ENCODE data around the gene PLPP2.
"Not testable (repeated sequence)": the region's sequence is repeated elsewhere in the genome, so short reads cannot be mapped to it uniquely, and the experiment has no call there.

Gene PLPP2

GRCh38 chr19:270766-271318 lies 20.4 kb downstream of the PLPP2 start:
- not testable (repeated sequence) for H2BK12ac ChIP-seq (ENCODE audit: low read length); H3K18ac ChIP-seq (ENCODE audit: low read length); H3K4me2 ChIP-seq (ENCODE audit: low read length); H3K79me1 ChIP-seq (ENCODE audit: low read length); H3K4me1 ChIP-seq (ENCODE audit: control insufficient read depth in 1 of 2, insufficient read depth in 2 of 2, low read length in 2 of 2); H3K14ac ChIP-seq (ENCODE audit: low read length); H2BK120ac ChIP-seq (ENCODE audit: insufficient read depth, low read length, poor library complexity); DNase-seq; H3K4ac ChIP-seq (ENCODE audit: low read depth, low read length); H3K27me3 ChIP-seq (ENCODE audit: insufficient read depth, low read length); H2AK5ac ChIP-seq (ENCODE audit: low read length); H4K12ac ChIP-seq (ENCODE audit: low read depth, low read length); H2BK5ac ChIP-seq (ENCODE audit: low read depth, low read length, poor library complexity); H3K36me3 ChIP-seq (ENCODE audit: control insufficient read depth in 1 of 2, insufficient read depth in 2 of 2, low read length in 2 of 2); H3K79me2 ChIP-seq (ENCODE audit: control insufficient read depth, insufficient read depth, low read length, poor library complexity); H3K9me3 ChIP-seq (ENCODE audit: insufficient read depth, low read depth, low read length); H3K9ac ChIP-seq (ENCODE audit: low read length); H4K91ac ChIP-seq (ENCODE audit: low read depth, low read length); H4K8ac ChIP-seq (ENCODE audit: low read depth, low read length); H3K27ac ChIP-seq (ENCODE audit: low read depth, low read length); H3K4me3 ChIP-seq (ENCODE audit: low read depth, low read length); H3K23ac ChIP-seq (ENCODE audit: low read length); H2AFZ ChIP-seq (ENCODE audit: insufficient read depth, low read length, poor library complexity)
- WGBS (ENCODE audit: extremely low coverage, insufficient coverage, insufficient read length), result no CpG with 5 or more reads among the region's 12 CpGs

- Histone ChIP-seq H2AFZ (ENCODE audit: insufficient read depth, low read length, poor library complexity) (no peak overlapping the region), H3K36me3 (ENCODE audit: control insufficient read depth in 1 of 2, insufficient read depth in 2 of 2, low read length in 2 of 2) (no peaks in the 10 kb centered on the region), H2BK12ac (ENCODE audit: low read length) (no peak overlapping the region), H4K12ac (ENCODE audit: low read depth, low read length) (no peak overlapping the region), H3K4me3 (ENCODE audit: low read depth, low read length) (no peak overlapping the region), H3K9me3 (ENCODE audit: insufficient read depth, low read depth, low read length) (no peaks in the 10 kb centered on the region), H3K9ac (ENCODE audit: low read length) (no peak overlapping the region), H3K27me3 (ENCODE audit: insufficient read depth, low read length) (no peaks in the 10 kb centered on the region), H3K18ac (ENCODE audit: low read length) (no peak overlapping the region), H3K14ac (ENCODE audit: low read length) (no peak overlapping the region), H2BK5ac (ENCODE audit: low read depth, low read length, poor library complexity) (no peak overlapping the region), H4K91ac (ENCODE audit: low read depth, low read length) (no peak overlapping the region), H2AK5ac (ENCODE audit: low read length) (no peak overlapping the region), H3K79me1 (ENCODE audit: low read length) (no peaks in the 10 kb centered on the region), H3K23ac (ENCODE audit: low read length) (no peak overlapping the region), H3K27ac (ENCODE audit: low read depth, low read length) (no peak overlapping the region), H3K79me2 (ENCODE audit: control insufficient read depth, insufficient read depth, low read length, poor library complexity) (no peaks in the 10 kb centered on the region), H2BK120ac (ENCODE audit: insufficient read depth, low read length, poor library complexity) (no peak overlapping the region), H3K4me2 (ENCODE audit: low read length) (no peak overlapping the region), H3K4ac (ENCODE audit: low read depth, low read length) (no peak overlapping the region), H3K4me1 (ENCODE audit: control insufficient read depth in 1 of 2, insufficient read depth in 2 of 2, low read length in 2 of 2) (no peaks in the 10 kb centered on the region), H4K8ac (ENCODE audit: low read depth, low read length) (no peak overlapping the region)
- DNase-seq, result no peak
Measured at GRCh38 chr19:269241-269640, 22.0 kb downstream of the PLPP2 start.

GRCh38 chr19:262125-262524 lies 29.1 kb downstream of the PLPP2 start:
- Histone ChIP-seq H2BK12ac (ENCODE audit: low read length) (no peak overlapping the region), H2BK120ac (ENCODE audit: insufficient read depth, low read length, poor library complexity) (no peak overlapping the region), H3K4ac (ENCODE audit: low read depth, low read length) (no peak overlapping the region), H3K4me2 (ENCODE audit: low read length) (no peak overlapping the region), H3K36me3 (ENCODE audit: control insufficient read depth in 1 of 2, insufficient read depth in 2 of 2, low read length in 2 of 2) (no peaks in the 10 kb centered on the region), H3K9me3 (ENCODE audit: insufficient read depth, low read depth, low read length) (no peaks in the 10 kb centered on the region), H2BK5ac (ENCODE audit: low read depth, low read length, poor library complexity) (no peak overlapping the region), H3K27me3 (ENCODE audit: insufficient read depth, low read length) (no peaks in the 10 kb centered on the region), H3K79me2 (ENCODE audit: control insufficient read depth, insufficient read depth, low read length, poor library complexity) (no peaks in the 10 kb centered on the region), H2AK5ac (ENCODE audit: low read length) (no peak overlapping the region), H3K9ac (ENCODE audit: low read length) (no peak overlapping the region), H3K27ac (ENCODE audit: low read depth, low read length) (no peak overlapping the region), H3K4me1 (ENCODE audit: control insufficient read depth in 1 of 2, insufficient read depth in 2 of 2, low read length in 2 of 2) (no peaks in the 10 kb centered on the region), H4K12ac (ENCODE audit: low read depth, low read length) (no peak overlapping the region), H3K4me3 (ENCODE audit: low read depth, low read length) (no peak overlapping the region), H4K8ac (ENCODE audit: low read depth, low read length) (no peak overlapping the region), H2AFZ (ENCODE audit: insufficient read depth, low read length, poor library complexity) (no peak overlapping the region), H3K79me1 (ENCODE audit: low read length) (no peaks in the 10 kb centered on the region), H3K23ac (ENCODE audit: low read length) (no peak overlapping the region), H3K18ac (ENCODE audit: low read length) (no peak overlapping the region), H3K14ac (ENCODE audit: low read length) (no peak overlapping the region), H4K91ac (ENCODE audit: low read depth, low read length) (no peak overlapping the region)
- no peak for DNase-seq
- no CpG with 5 or more reads among the region's 1 CpG for WGBS (ENCODE audit: extremely low coverage, insufficient coverage, insufficient read length)

GRCh38 chr19:256804-257203 lies 34.4 kb downstream of the PLPP2 start:
- not testable (repeated sequence) for H3K4me2 ChIP-seq (ENCODE audit: low read length); H4K12ac ChIP-seq (ENCODE audit: low read depth, low read length); H3K4me1 ChIP-seq (ENCODE audit: control insufficient read depth in 1 of 2, insufficient read depth in 2 of 2, low read length in 2 of 2); H3K9ac ChIP-seq (ENCODE audit: low read length); H4K8ac ChIP-seq (ENCODE audit: low read depth, low read length); H3K79me1 ChIP-seq (ENCODE audit: low read length); H2AK5ac ChIP-seq (ENCODE audit: low read length); H3K14ac ChIP-seq (ENCODE audit: low read length); H3K36me3 ChIP-seq (ENCODE audit: control insufficient read depth in 1 of 2, insufficient read depth in 2 of 2, low read length in 2 of 2); H3K23ac ChIP-seq (ENCODE audit: low read length); H3K27me3 ChIP-seq (ENCODE audit: insufficient read depth, low read length); H3K9me3 ChIP-seq (ENCODE audit: insufficient read depth, low read depth, low read length); DNase-seq; H3K4ac ChIP-seq (ENCODE audit: low read depth, low read length); H2AFZ ChIP-seq (ENCODE audit: insufficient read depth, low read length, poor library complexity); H3K4me3 ChIP-seq (ENCODE audit: low read depth, low read length); H2BK5ac ChIP-seq (ENCODE audit: low read depth, low read length, poor library complexity); H2BK12ac ChIP-seq (ENCODE audit: low read length); H3K27ac ChIP-seq (ENCODE audit: low read depth, low read length); H4K91ac ChIP-seq (ENCODE audit: low read depth, low read length); H3K79me2 ChIP-seq (ENCODE audit: control insufficient read depth, insufficient read depth, low read length, poor library complexity); H3K18ac ChIP-seq (ENCODE audit: low read length); H2BK120ac ChIP-seq (ENCODE audit: insufficient read depth, low read length, poor library complexity)
- no CpG with 5 or more reads among the region's 3 CpGs for whole genome bisulfite sequencing (ENCODE audit: extremely low coverage, insufficient coverage, insufficient read length)
